Measurements from ENCODE around the gene C7orf57.
"Not testable (repeated sequence)": the region's sequence is repeated elsewhere in the genome, so short reads cannot be mapped to it uniquely, and the experiment has no call there.

The C7orf57 gene

GRCh38 chr7:48035967-48036478 is 680 bp downstream of the C7orf57 start:
- no peak for DNase-seq (ENCODE audit: low read depth, low spot score)

DNA sequence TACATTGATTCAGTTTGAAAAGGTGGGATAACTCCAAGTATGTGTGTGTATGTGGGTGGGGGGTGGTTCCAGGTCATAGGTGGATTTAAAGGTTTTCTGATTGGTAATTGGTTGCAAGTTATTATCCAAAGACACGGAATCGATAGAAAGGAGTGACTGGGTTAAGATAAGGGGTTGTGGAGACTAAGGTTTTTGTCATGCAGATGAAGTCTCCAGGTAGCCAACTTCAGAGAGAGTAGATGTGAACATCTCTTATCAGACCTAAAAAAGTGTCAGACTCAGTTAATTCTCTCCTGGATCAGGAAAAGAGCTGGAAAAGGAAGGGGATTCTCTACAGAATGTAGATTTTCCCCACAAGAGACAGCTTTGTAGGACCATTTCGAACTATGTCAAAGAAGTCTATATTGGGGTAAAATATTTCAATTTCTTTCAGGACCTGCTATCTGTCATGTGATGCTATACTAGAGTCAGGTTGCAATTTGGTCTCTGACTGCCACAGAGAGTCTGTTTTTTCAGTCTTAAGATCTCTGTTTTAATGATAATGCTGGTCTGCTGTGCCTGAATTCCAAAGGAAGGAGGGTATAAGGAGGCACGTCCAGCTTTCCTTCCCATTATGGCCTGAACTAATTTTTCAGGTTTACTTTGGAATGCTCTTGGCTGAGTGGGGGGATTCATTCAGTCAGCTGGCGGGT is 3.6 kb downstream of the C7orf57 start:
- DNase-seq (ENCODE audit: low read depth, low spot score), result no peak

DNA sequence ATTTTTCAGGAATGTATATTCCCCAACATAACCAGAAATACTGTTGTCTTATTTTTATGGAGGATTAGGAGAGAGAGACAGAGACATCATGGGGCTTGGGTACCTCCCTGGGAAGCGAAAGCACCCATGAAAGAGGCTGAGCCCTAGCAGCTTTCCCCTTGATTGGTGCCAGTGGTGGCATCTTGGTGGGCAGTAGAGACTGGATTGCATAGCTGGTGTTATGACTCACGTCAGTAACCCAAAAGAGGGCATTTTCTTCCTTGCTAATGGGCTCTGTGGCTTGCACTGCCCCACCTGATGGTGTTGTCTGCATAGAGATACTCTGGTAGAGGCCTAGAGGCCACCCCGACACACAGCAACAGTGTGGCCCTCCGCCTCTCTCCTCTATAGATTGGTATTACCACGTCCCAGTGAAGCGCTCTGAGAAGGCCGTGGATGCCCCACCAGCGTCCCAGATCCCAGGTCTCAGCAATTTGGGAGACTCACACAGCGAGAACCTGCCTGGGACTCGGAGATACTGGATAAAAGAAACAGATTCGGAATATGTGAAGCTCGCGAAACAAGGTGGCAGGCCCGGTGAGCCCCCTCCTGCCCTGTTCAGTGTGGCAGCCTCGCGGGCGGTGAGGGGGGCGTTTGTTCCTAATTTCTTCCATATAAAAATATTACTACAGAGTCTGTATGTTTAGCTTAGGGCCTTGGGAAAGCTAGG is 5.8 kb downstream of the C7orf57 start:
- no peak for DNase-seq (ENCODE audit: low read depth, low spot score)

DNA sequence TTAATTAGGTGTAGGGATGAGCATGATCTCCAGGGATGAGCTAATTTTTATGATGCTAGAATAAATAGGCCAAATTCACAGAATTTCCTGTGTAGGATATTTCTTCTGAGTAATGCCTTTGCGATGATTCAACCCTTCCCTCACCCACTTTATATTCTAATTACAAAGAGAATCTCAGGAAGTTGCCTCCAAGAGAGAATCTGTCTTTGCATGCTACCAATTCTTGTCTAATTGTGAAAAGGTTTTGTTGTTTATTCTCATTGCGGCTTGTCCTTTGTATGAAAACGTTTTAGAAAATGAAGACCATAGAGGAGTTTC is 6.3 kb downstream of the C7orf57 start:
- no peak for DNase-seq (ENCODE audit: low read depth, low spot score)

DNA sequence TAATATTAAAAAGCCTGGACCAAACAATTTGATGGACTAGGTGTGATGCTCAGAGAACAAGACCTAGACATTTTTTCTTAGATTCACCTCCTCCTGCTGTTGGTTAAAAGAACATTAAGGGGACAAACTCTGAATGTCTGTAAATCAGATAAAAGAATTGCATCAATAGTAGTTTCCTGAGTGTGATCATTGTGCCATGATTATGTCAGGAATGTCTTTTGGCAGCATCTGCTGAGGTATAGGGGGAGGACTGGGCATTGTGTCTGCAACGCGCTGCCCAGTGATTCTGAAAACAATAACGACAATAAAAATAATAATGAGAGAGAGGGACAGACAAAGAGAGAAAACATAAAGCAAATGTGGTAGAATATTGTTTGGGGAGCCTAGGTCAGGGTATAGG is 6.9 kb downstream of the C7orf57 start:
- no peak for DNase-seq (ENCODE audit: low read depth, low spot score)

- no peak for DNase-seq (ENCODE audit: low read depth, low spot score)
Observed at GRCh38 chr7:48042636-48043035, 7.3 kb downstream of the C7orf57 start.

- DNase-seq (ENCODE audit: low read depth, low spot score), result no peak
Observed at GRCh38 chr7:48045195-48045765, 9.9 kb downstream of the C7orf57 start.

- no peak for DNase-seq (ENCODE audit: low read depth, low spot score)
Observed at GRCh38 chr7:48046458-48046857, 11.1 kb downstream of the C7orf57 start.

DNA sequence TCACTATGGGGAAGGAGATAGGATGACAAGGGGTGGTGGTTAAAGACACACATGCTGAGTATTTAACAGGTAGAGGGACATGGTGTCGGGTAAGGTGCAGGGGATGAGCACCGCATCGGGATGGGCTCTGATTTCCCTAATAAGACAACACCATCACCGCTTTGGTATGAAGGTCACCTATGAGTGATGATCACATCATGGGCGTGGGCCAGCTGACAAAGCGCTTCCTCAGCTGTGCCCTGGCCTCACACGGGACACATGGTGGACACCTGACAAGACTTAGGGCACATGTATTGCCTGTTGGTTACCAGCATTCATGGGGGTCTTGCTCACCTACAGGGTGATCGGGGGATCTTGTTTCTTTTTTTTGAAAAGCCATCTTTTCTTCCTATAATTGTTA is 12.8 kb downstream of the C7orf57 start:
- no peak for DNase-seq (ENCODE audit: low read depth, low spot score)

- DNase-seq (ENCODE audit: low read depth, low spot score), result no peak
Observed at GRCh38 chr7:48049850-48050249, 14.5 kb downstream of the C7orf57 start.

DNA sequence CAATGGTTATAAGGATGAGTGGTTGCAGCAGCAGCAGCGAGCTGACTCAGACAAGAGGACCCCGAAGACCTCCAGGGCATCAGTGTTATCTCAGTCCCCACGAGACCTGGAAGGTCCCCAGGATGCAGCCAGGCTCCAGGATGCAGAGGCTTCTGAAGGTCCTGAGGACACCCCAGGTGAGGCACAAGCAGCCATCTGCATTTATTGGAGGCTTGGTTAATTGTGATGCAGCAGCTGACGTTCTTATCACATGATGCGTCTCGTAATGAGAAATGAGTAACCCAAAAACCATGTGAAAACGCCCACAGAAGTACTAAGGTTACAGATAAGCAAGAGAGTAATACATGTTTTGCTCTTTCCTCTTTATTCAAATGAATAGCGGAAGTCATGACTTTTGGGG is 17.4 kb downstream of the C7orf57 start:
- DNase-seq (ENCODE audit: low read depth, low spot score), result no peak

- no peak for DNase-seq (ENCODE audit: low read depth, low spot score)
Observed at GRCh38 chr7:48053736-48054135, 18.4 kb downstream of the C7orf57 start.

- DNase-seq (ENCODE audit: low read depth, low spot score), result no peak
Observed at GRCh38 chr7:48058990-48059389, 23.6 kb downstream of the C7orf57 start.

- no peak for DNase-seq (ENCODE audit: low read depth, low spot score)
Observed at GRCh38 chr7:48059706-48060105, 24.4 kb downstream of the C7orf57 start.

DNA sequence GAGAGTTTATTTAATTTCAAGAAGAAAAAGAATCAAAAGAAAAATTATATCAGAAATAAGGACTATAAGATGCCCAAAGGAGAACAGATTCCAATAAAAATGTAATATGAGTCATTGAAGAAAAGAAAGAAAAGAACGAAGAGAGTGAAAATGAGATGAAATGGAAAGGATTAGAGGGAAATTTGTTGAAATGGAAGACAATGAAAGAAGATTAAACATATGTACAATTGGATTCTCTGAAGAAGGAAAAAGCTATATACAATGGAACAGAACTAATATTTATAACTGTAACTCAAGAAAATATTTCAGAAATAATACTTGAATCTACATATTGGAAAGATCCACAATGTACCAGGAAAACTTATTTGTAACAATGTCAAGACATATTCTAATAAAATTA is 28.6 kb downstream of the C7orf57 start:
- no peak for DNase-seq (ENCODE audit: low read depth, low spot score)

DNA sequence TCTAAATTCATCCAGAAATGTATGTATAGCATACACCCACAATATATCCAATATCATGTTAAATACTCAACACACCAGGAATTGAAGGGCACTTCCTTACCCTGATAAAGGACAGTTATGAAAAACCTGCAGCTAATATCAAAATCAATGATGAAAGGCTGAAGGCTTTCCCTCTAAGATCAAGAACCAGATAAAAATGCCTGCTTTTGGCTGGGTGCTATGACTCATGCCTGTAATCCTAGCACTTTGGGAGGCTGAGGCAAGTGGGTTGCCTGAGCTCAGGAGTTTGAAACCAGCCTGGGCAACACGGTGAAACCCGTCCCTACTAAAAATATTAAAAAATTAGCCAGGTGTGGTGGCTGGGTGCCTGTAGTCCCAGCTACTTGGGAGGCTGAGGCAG is 32.1 kb downstream of the C7orf57 start:
- no peak for DNase-seq (ENCODE audit: low read depth, low spot score)

DNA sequence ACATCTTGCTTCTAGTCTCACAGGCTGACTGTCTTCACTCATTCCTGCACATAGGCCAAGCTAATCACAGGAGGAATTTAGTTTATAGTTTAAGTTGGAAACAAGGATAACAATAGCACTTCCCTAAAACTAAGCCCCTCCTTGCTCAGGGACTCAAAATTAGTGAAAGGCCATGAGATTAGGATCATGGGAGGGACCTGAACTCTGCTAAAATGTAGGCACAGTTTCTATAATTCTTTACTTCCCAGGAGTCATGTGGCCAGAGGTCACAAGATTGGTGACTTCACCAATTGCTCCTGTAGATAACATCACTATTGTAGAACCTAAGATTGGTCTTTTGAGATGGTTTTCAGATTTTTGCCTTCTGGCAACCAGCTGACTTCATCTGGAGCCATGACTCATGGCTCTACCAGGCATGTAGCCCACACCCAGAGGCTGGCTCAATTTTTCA is 38.9 kb downstream of the C7orf57 start:
- DNase-seq (ENCODE audit: low read depth, low spot score), result no peak

- no peak for DNase-seq (ENCODE audit: low read depth, low spot score)
Observed at GRCh38 chr7:48077423-48077822, 42.1 kb downstream of the C7orf57 start.

GRCh38 chr7:48078470-48078869 is 43.1 kb downstream of the C7orf57 start:
- DNase-seq (ENCODE audit: low read depth, low spot score), result no peak

GRCh38 chr7:48082378-48082777 is 47.0 kb downstream of the C7orf57 start:
- not testable (repeated sequence) for DNase-seq (ENCODE audit: low read depth, low spot score)

DNA sequence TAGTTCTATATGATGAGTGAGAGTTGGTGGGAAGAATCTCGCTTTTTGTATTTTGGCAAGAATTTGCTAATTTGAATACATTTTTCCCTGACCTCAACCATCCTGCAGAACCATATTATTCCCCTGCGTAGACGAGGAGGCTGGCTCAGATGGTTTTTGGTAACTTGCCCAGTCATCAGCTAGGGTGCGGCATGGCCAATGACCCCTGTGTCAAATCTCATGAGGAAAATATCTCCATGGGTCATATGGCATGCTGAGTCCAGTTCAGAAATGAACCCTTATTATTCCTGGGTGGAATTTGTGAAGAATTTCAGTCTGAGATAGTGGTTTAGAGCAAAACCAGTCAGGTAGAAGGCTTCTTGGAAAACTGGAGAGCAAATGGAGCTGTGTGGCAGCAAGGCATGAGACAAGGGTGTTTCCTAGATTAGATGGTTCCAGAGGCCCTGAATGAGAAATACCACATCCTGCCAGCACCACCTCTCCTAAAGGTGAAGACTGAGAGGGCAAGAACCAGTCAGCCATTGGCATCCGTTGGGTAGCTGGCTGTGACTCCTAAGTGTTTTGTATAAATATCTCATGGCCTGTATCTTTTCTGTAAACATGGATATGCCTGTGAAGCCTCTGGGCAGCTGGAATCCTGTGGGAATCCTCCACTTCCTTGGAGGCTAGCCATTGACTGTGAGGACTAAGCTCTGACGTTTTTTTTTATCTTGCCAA is 47.9 kb downstream of the C7orf57 start:
- no peak for DNase-seq (ENCODE audit: low read depth, low spot score)

DNA sequence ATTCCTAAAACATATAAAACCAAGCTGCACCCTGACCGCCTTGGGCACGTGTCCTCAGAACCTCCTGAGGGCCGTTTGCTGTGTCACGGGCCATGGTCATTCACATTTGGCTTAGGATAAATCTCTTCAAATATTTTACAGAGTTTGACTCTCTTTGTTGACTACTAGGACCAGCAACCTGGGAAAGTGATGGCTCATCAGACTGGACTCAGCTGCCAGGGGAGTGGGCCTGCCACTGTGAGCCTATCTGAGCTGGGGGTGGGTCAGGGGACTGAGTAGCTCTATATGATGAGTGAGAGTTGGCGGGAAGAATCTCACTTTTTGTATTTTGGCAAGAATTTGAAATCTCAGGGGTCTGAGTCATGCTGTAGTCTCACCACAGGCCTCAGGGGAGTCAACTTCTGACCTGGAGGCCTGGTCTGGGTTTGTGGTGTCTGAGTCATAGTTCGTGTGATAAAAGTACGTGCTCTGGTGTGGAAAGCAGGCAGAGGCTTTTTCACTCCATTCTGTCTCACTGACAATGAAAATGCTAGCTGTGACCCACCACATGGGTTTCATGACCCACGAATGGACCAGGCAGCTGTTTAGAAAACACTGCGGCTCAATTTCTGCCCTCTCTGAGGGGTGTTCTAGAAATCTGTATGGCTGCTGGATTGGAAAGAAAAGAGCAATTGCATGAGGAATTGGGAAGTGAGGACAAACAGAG is 49.5 kb downstream of the C7orf57 start:
- DNase-seq (ENCODE audit: low read depth, low spot score), result peak; percentile 42
